Activated B cell treated with CpG ODN at 0.5 μM for 24 hours (primary cell): Measurements from ENCODE around the gene PPM1A. TPM values are rescaled to one million over a fixed set of nuclear protein-coding genes. Genes with fewer than 3 reads are reported as not detected.

Experiments used
- ATAC-seq: fragments of 200-7000 bp; cut with Tn5 transposase; one replicate; pipeline ENCODE4 v1.10.0; 2021; ENCODE audit warnings: low read depth, mild to moderate bottlenecking, moderate library complexity
- CTCF ChIA-PET: fragments of 350-600 bp; sonication (Branson Sonifier 250); formaldehyde crosslinking; loops from one replicate; lab custom pipeline; 2021; ENCODE audit warnings: antibody characterized with exemption; lab: Charles Lee
- POLR2A ChIA-PET: fragments of 350-600 bp; sonication (Branson Sonifier 250); formaldehyde crosslinking; loops from one replicate; lab custom pipeline; 2021; ENCODE audit warnings: antibody characterized with exemption; lab: Charles Lee
- DNase-seq: peaks from one replicate; pipeline ENCODE4 v3.0.0; 2022
- H3K27ac Mint-ChIP-seq: one replicate; pipeline ENCODE4 v1.8.0; 2020; ENCODE audit warnings: mixed read lengths
- H3K27me3 Mint-ChIP-seq: one replicate; pipeline ENCODE4 v1.8.0; 2021; ENCODE audit warnings: mixed read lengths
- H3K36me3 Mint-ChIP-seq: one replicate; pipeline ENCODE4 v1.8.0; 2021; ENCODE audit warnings: low read depth, mixed read lengths
- H3K4me1 Mint-ChIP-seq: one replicate; pipeline ENCODE4 v1.8.0; 2021; ENCODE audit warnings: mixed read lengths
- H3K4me3 Mint-ChIP-seq: one replicate; pipeline ENCODE4 v1.8.0; 2020; ENCODE audit warnings: mild to moderate bottlenecking, mixed read lengths
- H3K9me3 Mint-ChIP-seq: one replicate; pipeline ENCODE4 v1.8.0; 2020; ENCODE audit warnings: mixed read lengths
- CTCF ChIP-seq: fragments of 200-600 bp; IDR thresholded peaks from one replicate; pipeline ENCODE4 v1.8.0; 2022; ENCODE audit warnings: antibody characterized with exemption, mild to moderate bottlenecking
- intact Hi-C: fragments of 100-400 bp; cut with micrococcal nuclease; formaldehyde crosslinking; loops from one replicate; pipeline ENCODE4 v1.15.1; 2024
- total RNA-seq: library from RNA; stranded (reverse); gene quantifications from 2 replicates; pipeline ENCODE4 v1.2.3, GENCODE V29; 2022

PPM1A gene
- total RNA-seq, 1 donor from 2014 or later, result 47.5 TPM

GRCh38 chr14:60346706-60347105 lies 97.7 kb downstream of the PPM1A start:
- H3K27me3 Mint-ChIP-seq, result peaks cover 7% of the 10 kb centered on the region
- DNase-seq (no peak), ATAC-seq (no peak)
- no peak for TF ChIP-seq CTCF
- no peaks in the 10 kb centered on the region for H3K36me3 Mint-ChIP-seq
- H3K4me1 Mint-ChIP-seq, result peaks cover 3% of the 10 kb centered on the region
- CTCF ChIA-PET, result interaction anchor here (5.7 kb wide), 1 partner anchor 906 kb away, joined by 55 read pairs; no protein-coding TSS in a partner anchor
- POLR2A ChIA-PET, result no interaction called here
- no peaks in the 10 kb centered on the region for H3K9me3 Mint-ChIP-seq
- H3K4me3 Mint-ChIP-seq, result no peak overlapping the region
- intact Hi-C loops, result no loop called here
- H3K27ac Mint-ChIP-seq, result no peak overlapping the region

GRCh38 chr14:60348211-60348610 lies 99.2 kb downstream of the PPM1A start:
- peaks cover 3% of the 10 kb centered on the region for H3K4me1 Mint-ChIP-seq

More at GRCh38 chr14:60348211-60348610, 99.2 kb downstream of the PPM1A start:
- ATAC-seq, result no peak
- no peak overlapping the region for H3K27ac Mint-ChIP-seq
- no peaks in the 10 kb centered on the region for H3K36me3 Mint-ChIP-seq
- TF ChIP-seq CTCF, result no peak
- no peaks in the 10 kb centered on the region for H3K9me3 Mint-ChIP-seq
- intact Hi-C loops, result no loop called here
- DNase-seq, result no peak
- peaks cover 9% of the 10 kb centered on the region for H3K27me3 Mint-ChIP-seq
- ChIA-PET CTCF (interaction anchor here (1.7 to 5.7 kb wide), 3 partner anchors 11 to 904 kb away, joined by 6 to 55 read pairs (median 17); no protein-coding TSS in a partner anchor), POLR2A (no interaction called here)
- no peak overlapping the region for H3K4me3 Mint-ChIP-seq

Other genes starting within 250 kb of the PPM1A start
- 31.7 and 41.4 TPM in 2 replicates for gene PCNX4, start 157.3 kb upstream of the PPM1A start, total RNA-seq
- 41.5 and 47.1 TPM in 2 replicates for gene DHRS7, start 83.8 kb upstream of the PPM1A start, total RNA-seq
- not detected in 2 replicates for gene C14orf39, start 236.8 kb downstream of the PPM1A start, total RNA-seq